ENCODE measurements around the gene C1QC. TPM values are rescaled to one million over a fixed set of nuclear protein-coding genes. Genes with fewer than 3 reads are reported as not detected.

The C1QC gene
- not detected in 2 replicates for total RNA-seq (2021)
- not detected for Bru-seq, nascent RNA
- not detected for BruChase-seq, experiment 1, labeled RNA remaining after a 2-hour chase
- BruChase-seq, experiment 2, labeled RNA remaining after a 6-hour chase: not detected
- long read RNA-seq: 0 reads

GRCh38 chr1:22643381-22643780 is at the start of gene C1QC:
Gene C1QC (plus strand): TSS chr1:22643633. CDS start chr1:22644024, 391 bp downstream.
- H3K36me3 ChIP-seq (ENCODE audit: insufficient read depth, low read length, poor library complexity, severe bottlenecking): no peaks in the 10 kb centered on the region
- no TSS peak for BruUV-seq (replicated peaks)
- no peaks in the 10 kb centered on the region for H3K4me1 ChIP-seq (ENCODE audit: insufficient read depth, low read length, poor library complexity, severe bottlenecking)
- intact Hi-C loops (cut with micrococcal nuclease; ENCODE audit: unreplicated experiment): loop anchor here (10.0 kb wide), 1 partner anchor 529 kb away; no protein-coding TSS in a partner anchor
- H3K27me3 ChIP-seq (replicated peaks; ENCODE audit: insufficient read depth, low read depth, low read length, poor library complexity): no peaks in the 10 kb centered on the region
- DNase-seq (ENCODE audit: low spot score): no peak
- no peaks in the 10 kb centered on the region for H3K9me3 ChIP-seq (ENCODE audit: low read depth, low read length, poor library complexity, severe bottlenecking)
- TF ChIP-seq EZH2 (IDR thresholded peaks at IDR 0.05; ENCODE audit: borderline replicate concordance, low read depth, low read length, poor library complexity, severe bottlenecking) (no peak), CTCF (conservative IDR thresholded peaks at IDR 0.05; ENCODE audit: low read depth, low read length) (no peak)
- H3K4me3 ChIP-seq (ENCODE audit: low read depth, low read length, poor library complexity, severe bottlenecking): no peak within 1 kb of the TSS
- no peak within 1 kb of the TSS for H3K27ac ChIP-seq (ENCODE audit: low read depth, low read length, poor library complexity, severe bottlenecking)
- POLR2A ChIA-PET (ENCODE audit: low non-redundant PET): no interaction called here
- CTCF ChIA-PET: no interaction called here

- DNase-seq (ENCODE audit: low spot score): no peak
- Histone ChIP-seq H3K36me3 (ENCODE audit: insufficient read depth, low read length, poor library complexity, severe bottlenecking) (no peaks in the 10 kb centered on the region), H3K4me3 (ENCODE audit: low read depth, low read length, poor library complexity, severe bottlenecking) (no peak overlapping the region), H3K27ac (ENCODE audit: low read depth, low read length, poor library complexity, severe bottlenecking) (no peak overlapping the region), H3K4me1 (ENCODE audit: insufficient read depth, low read length, poor library complexity, severe bottlenecking) (no peaks in the 10 kb centered on the region), H3K27me3 (replicated peaks; ENCODE audit: insufficient read depth, low read depth, low read length, poor library complexity) (peaks cover 57% of the 10 kb centered on the region), H3K9me3 (ENCODE audit: low read depth, low read length, poor library complexity, severe bottlenecking) (no peaks in the 10 kb centered on the region)
- no TSS peak for BruUV-seq (replicated peaks)
- intact Hi-C loops (cut with micrococcal nuclease; ENCODE audit: unreplicated experiment): no loop called here
- POLR2A ChIA-PET (ENCODE audit: low non-redundant PET): no interaction called here
- CTCF ChIA-PET: no interaction called here
- TF ChIP-seq EZH2 (IDR thresholded peaks at IDR 0.05; ENCODE audit: borderline replicate concordance, low read depth, low read length, poor library complexity, severe bottlenecking) (no peak), CTCF (conservative IDR thresholded peaks at IDR 0.05; ENCODE audit: low read depth, low read length) (no peak)
Observed at GRCh38 chr1:22594396-22594795, 49.0 kb upstream of the C1QC start.

- no peak overlapping the region for H3K4me3 ChIP-seq (ENCODE audit: low read depth, low read length, poor library complexity, severe bottlenecking)
- BruUV-seq (replicated peaks): no TSS peak
- no peak for TF ChIP-seq EZH2 (IDR thresholded peaks at IDR 0.05; ENCODE audit: borderline replicate concordance, low read depth, low read length, poor library complexity, severe bottlenecking)
- no peak for TF ChIP-seq CTCF (conservative IDR thresholded peaks at IDR 0.05; ENCODE audit: low read depth, low read length)
- H3K4me1 ChIP-seq (ENCODE audit: insufficient read depth, low read length, poor library complexity, severe bottlenecking): no peaks in the 10 kb centered on the region
- DNase-seq (ENCODE audit: low spot score): no peak
- no peaks in the 10 kb centered on the region for H3K36me3 ChIP-seq (ENCODE audit: insufficient read depth, low read length, poor library complexity, severe bottlenecking)
- intact Hi-C loops (cut with micrococcal nuclease; ENCODE audit: unreplicated experiment): no loop called here
- peaks cover 54% of the 10 kb centered on the region for H3K27me3 ChIP-seq (replicated peaks; ENCODE audit: insufficient read depth, low read depth, low read length, poor library complexity)
- no peaks in the 10 kb centered on the region for H3K9me3 ChIP-seq (ENCODE audit: low read depth, low read length, poor library complexity, severe bottlenecking)
- ChIA-PET POLR2A (ENCODE audit: low non-redundant PET) (no interaction called here), CTCF (no interaction called here)
- H3K27ac ChIP-seq (ENCODE audit: low read depth, low read length, poor library complexity, severe bottlenecking): no peak overlapping the region
Observed at GRCh38 chr1:22595108-22595507, 48.3 kb upstream of the C1QC start.

Data from A673 (cell line).